Ishikawa (cell line): ENCODE measurements around the gene BEND4.

Source experiments
- CEBPB ChIP-seq: IDR thresholded peaks from 2 replicates; pipeline ENCODE4 v1.6.1; 2012
- EP300 ChIP-seq: IDR thresholded peaks from 2 replicates; pipeline ENCODE4 v1.6.1; 2012; ENCODE audit warnings: borderline replicate concordance
- TEAD4 ChIP-seq: IDR thresholded peaks from 2 replicates; pipeline ENCODE4 v1.6.1; 2012
- YY1 ChIP-seq: IDR thresholded peaks from 2 replicates; pipeline ENCODE4 v1.6.1; 2012; ENCODE audit warnings: low read depth
- TF ChIP-seq, protein P1 (sequence below): IDR thresholded peaks from 2 replicates; pipeline ENCODE4 v1.6.1; 2012; ENCODE audit warnings: low read depth, mild to moderate bottlenecking
- TF ChIP-seq, protein P2 (sequence below): IDR thresholded peaks from 2 replicates; pipeline ENCODE4 v1.6.1; 2012

DNA sequence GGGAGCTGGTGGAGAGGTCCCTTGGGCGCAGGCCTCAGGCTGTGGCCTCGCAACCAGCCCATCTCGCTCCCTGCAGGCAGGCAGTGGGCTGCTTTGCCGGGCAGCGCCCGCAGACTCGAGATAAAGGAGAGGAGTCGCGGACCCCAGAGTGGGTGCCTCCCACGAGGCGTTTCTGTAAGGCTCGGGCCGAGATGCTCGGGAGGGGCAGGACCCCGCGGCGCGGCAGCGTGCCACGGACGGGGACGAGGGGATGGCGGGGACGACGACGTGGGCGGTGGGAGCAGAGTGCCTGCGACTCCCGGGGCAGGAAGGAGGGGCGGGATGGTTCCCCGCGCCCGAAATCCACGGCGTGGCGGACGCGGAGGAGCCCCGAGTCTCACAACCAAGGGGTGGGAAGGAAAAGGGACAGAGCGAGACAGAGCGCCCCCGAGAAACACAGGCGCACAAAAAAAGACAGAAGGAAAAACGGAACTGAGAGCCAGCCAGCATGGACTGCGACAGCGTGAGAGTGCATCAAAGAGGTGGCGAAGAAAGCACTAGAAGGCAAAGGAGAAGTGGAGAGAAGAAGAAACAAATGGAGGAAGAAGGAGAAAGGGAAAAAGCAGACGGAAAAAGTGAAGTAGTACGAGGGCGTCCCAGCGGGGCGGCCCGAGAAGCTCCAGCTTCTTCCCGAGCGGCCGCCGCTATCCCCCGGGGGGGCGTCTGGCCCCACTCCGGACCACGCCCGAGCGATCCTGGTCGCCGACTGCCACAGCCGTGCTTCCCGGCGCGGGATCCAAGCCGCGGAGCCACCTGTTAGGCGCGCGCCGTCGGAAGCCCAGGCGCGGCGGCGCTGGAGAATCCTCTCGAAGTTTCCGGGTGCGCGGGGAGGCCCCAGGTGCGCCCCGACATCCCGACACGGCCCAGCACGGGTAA, 1.5 kb downstream of the BEND4 start:
- TF ChIP-seq TEAD4: no peak
- no peak for TF ChIP-seq EP300
- TF ChIP-seq, protein P1, sequence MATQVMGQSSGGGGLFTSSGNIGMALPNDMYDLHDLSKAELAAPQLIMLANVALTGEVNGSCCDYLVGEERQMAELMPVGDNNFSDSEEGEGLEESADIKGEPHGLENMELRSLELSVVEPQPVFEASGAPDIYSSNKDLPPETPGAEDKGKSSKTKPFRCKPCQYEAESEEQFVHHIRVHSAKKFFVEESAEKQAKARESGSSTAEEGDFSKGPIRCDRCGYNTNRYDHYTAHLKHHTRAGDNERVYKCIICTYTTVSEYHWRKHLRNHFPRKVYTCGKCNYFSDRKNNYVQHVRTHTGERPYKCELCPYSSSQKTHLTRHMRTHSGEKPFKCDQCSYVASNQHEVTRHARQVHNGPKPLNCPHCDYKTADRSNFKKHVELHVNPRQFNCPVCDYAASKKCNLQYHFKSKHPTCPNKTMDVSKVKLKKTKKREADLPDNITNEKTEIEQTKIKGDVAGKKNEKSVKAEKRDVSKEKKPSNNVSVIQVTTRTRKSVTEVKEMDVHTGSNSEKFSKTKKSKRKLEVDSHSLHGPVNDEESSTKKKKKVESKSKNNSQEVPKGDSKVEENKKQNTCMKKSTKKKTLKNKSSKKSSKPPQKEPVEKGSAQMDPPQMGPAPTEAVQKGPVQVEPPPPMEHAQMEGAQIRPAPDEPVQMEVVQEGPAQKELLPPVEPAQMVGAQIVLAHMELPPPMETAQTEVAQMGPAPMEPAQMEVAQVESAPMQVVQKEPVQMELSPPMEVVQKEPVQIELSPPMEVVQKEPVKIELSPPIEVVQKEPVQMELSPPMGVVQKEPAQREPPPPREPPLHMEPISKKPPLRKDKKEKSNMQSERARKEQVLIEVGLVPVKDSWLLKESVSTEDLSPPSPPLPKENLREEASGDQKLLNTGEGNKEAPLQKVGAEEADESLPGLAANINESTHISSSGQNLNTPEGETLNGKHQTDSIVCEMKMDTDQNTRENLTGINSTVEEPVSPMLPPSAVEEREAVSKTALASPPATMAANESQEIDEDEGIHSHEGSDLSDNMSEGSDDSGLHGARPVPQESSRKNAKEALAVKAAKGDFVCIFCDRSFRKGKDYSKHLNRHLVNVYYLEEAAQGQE: no peak
- TF ChIP-seq YY1: no peak
- TF ChIP-seq, protein P2, sequence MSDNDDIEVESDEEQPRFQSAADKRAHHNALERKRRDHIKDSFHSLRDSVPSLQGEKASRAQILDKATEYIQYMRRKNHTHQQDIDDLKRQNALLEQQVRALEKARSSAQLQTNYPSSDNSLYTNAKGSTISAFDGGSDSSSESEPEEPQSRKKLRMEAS: no peak
- TF ChIP-seq CEBPB: no peak
